Body of pancreas (tissue), 4 donors: ENCODE measurements around the gene MMP25. TPM values are rescaled to one million over a fixed set of nuclear protein-coding genes. Genes with fewer than 3 reads are reported as not detected.

Experiments used
- ATAC-seq: fragments of 150-250 bp; one replicate; pipeline ENCODE4 v1.9.1; 2016
- DNase-seq, 4 donors: peaks; one replicate each; pipeline ENCODE4 v3.0.0-alpha.2; 2019
- H3K27ac ChIP-seq, 4 donors: fragments of 200-600 bp; sonication (generic); 1 replicate in 3 of 4; 2 replicates in 1 of 4; pipeline versions ENCODE4 v1.5.1 to v1.6.1; 2016 to 2019; ENCODE audit warnings: mild to moderate bottlenecking in 1 of 4, mixed read lengths in 1 of 4, moderate library complexity in 1 of 4
- H3K27me3 ChIP-seq, 2 donors: fragments of 200-600 bp; sonication (generic); one replicate each; pipeline ENCODE4 v1.6.0; 2016; ENCODE audit warnings: mild to moderate bottlenecking in 1 of 2
- H3K36me3 ChIP-seq, 2 donors: fragments of 200-600 bp; sonication (generic); replicated peaks in 1 of 2; 2 replicates each; pipeline ENCODE4 v1.5.1; 2016; ENCODE audit warnings: low read depth in 2 of 2; ENCODE audit not compliant: insufficient read depth in 1 of 2
- H3K4me1 ChIP-seq: fragments of 200-600 bp; sonication (generic); one replicate; pipeline ENCODE4 v1.6.0; 2016
- H3K4me3 ChIP-seq, 2 donors: fragments of 200-600 bp; sonication (generic); 1 replicate in 1 of 2; 2 replicates in 1 of 2; pipeline ENCODE4 v1.5.1; 2016 to 2019
- H3K9me3 ChIP-seq, 3 donors: fragments of 200-600 bp; sonication (generic); 1 replicate in 2 of 3; 2 replicates in 1 of 3; pipeline ENCODE4 v1.5.1; 2016
- CTCF ChIP-seq, 7 experiments: fragments of 450-650 bp in 4 of 7; fragments of 200-600 bp in 3 of 7; sonication (generic) in 3 of 7; IDR thresholded peaks; one replicate each; pipeline ENCODE4 v1.5.1; 2016 to 2019; ENCODE audit warnings: antibody characterized with exemption in 7 of 7
- POLR2A ChIP-seq, 3 donors: fragments of 450-650 bp; IDR thresholded peaks; one replicate each; pipeline ENCODE4 v1.6.1; 2016; ENCODE audit warnings: antibody characterized with exemption in 3 of 3, mild to moderate bottlenecking in 2 of 3
- whole genome bisulfite sequencing, 2 donors: methylation state at CpG; one replicate each; pipeline ENCODE4 v1.1.5; 2017; 5-methylcytosine and 5-hydroxymethylcytosine counted together
- intact Hi-C: fragments of 100-400 bp; cut with DNase I; formaldehyde crosslinking; loops from one replicate; pipeline ENCODE4 v1.15.1; 2023
- total RNA-seq, 2 donors: library from RNA; depleted of rRNA; stranded (reverse); fragments of >200 nt; gene quantifications; one replicate each; pipeline ENCODE4 v1.1.0, GENCODE V29; 2016

Gene MMP25
- total RNA-seq, 2 donors from 2014 or later: under 0.01 to 0.99 TPM

GRCh38 chr16:3025032-3026002, 21.0 kb upstream of the MMP25 start:
- Histone ChIP-seq H3K9me3 (no peaks in the 10 kb centered on the region), H3K36me3 (peaks cover 0 to 9% of the 10 kb centered on the region in 2 donors), H3K27ac (no peak overlapping the region), H3K4me3 (no peak overlapping the region), H3K27me3 (no peaks in the 10 kb centered on the region), H3K4me1 (peaks cover 67% of the 10 kb centered on the region)
- DNase-seq (peak in 1 of 4 donors; percentile 46), ATAC-seq (no peak)
- TF ChIP-seq POLR2A (IDR thresholded peaks at IDR 0.05): peak in 1 of 3 donors; percentile 23
- TF ChIP-seq CTCF (IDR thresholded peaks at IDR 0.05): no peak
- WGBS, 2 donors: 81 to 87% methylated on average over 12 to 18 of the region's 18 CpGs
- intact Hi-C loops: no loop called here

DNA sequence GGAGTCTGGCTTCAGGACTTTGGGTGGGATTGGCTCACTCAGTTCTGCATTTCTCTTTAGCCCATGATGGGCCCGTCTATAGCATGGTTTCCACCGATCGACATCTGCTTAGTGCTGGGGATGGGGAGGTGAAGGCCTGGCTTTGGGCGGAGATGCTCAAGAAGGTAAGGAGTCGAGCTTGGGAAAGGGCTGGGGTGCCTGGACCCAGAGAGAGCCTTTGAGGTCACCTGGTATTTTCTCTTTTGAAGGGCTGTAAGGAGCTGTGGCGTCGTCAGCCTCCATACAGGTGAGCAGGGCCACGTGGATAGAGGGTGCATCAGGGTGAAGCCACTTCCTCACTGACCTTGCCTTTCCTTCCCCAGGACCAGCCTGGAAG, 20.4 kb upstream of the MMP25 start:
- no peak for ATAC-seq
- H3K4me1 ChIP-seq: peaks cover 69% of the 10 kb centered on the region
- H3K9me3 ChIP-seq: no peaks in the 10 kb centered on the region
- intact Hi-C loops: no loop called here
- H3K36me3 ChIP-seq: peaks cover 0 to 9% of the 10 kb centered on the region in 2 donors
- 85 to 91% methylated on average over 8 of the region's 8 CpGs for WGBS, 2 donors
- TF ChIP-seq CTCF (IDR thresholded peaks at IDR 0.05) (no peak), POLR2A (IDR thresholded peaks at IDR 0.05) (peak in 1 of 3 donors; percentile 5)
- no peak for DNase-seq
- H3K27ac ChIP-seq: no peak overlapping the region
- H3K27me3 ChIP-seq: no peaks in the 10 kb centered on the region
- no peak overlapping the region for H3K4me3 ChIP-seq

DNA sequence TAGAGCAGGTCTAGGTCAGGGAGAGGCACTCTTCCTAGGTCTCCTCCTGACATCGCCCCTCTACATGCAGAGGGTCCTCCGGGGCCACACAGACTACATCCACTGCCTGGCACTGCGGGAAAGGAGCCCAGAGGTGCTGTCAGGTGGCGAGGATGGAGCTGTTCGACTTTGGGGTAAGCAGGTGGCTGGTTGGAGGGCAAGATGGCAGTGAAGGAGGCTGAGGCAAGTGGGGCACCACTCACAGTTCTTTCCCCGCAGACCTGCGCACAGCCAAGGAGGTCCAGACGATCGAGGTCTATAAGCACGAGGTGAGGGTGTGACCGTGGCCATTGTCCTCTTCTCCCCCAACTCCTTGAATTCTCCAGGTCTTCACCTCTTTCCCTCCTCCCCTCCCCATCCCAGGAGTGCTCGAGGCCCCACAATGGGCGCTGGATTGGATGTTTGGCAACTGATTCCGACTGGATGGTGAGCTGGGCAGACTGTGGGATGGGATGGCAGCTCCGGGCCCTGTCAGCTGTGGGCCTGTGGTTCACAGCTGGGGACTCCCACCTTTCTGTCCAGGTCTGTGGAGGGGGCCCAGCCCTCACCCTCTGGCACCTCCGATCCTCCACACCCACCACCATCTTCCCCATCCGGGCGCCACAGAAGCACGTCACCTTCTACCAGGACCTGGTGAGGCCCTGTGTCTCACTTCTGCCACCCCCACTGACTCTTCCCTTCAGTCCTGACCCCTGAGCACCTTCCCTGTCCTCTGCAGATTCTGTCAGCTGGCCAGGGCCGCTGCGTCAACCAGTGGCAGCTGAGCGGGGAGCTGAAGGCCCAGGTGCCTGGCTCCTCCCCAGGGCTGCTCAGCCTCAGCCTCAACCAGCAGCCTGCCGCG, 19.5 kb upstream of the MMP25 start:
- WGBS, 2 donors: 90 to 94% methylated on average over 17 to 24 of the region's 24 CpGs
- Histone ChIP-seq H3K9me3 (no peaks in the 10 kb centered on the region), H3K36me3 (peaks cover 0 to 9% of the 10 kb centered on the region in 2 donors), H3K27ac (no peak overlapping the region), H3K4me3 (no peak overlapping the region), H3K27me3 (no peaks in the 10 kb centered on the region), H3K4me1 (peaks cover 71% of the 10 kb centered on the region)
- DNase-seq (peak in 2 of 4 donors; percentile 37 to 49), ATAC-seq (no peak)
- intact Hi-C loops: no loop called here
- TF ChIP-seq CTCF (IDR thresholded peaks at IDR 0.05): no peak
- TF ChIP-seq POLR2A (IDR thresholded peaks at IDR 0.05): no peak

DNA sequence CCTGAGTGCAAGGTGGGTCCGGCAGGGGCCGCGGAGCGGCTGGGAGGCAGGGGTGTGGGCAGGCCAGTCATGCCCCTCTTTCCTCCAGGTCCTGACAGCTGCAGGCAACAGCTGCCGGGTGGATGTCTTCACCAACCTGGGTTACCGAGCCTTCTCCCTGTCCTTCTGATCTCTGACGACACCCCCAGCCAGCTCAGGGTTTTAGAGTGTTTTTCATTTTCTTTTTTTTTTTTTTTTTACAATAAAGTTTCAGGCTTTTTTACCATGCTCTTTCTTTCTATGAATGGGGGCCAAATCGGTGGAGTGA, 18.9 kb upstream of the MMP25 start:
- intact Hi-C loops: no loop called here
- no peak for TF ChIP-seq POLR2A (IDR thresholded peaks at IDR 0.05)
- TF ChIP-seq CTCF (IDR thresholded peaks at IDR 0.05): no peak
- 77 to 86% methylated on average over 7 to 8 of the region's 8 CpGs for WGBS, 2 donors
- peaks cover 71% of the 10 kb centered on the region for H3K4me1 ChIP-seq
- peak overlapping the region in 2 of 4 donors; percentile 79 to 84 for H3K27ac ChIP-seq
- no peaks in the 10 kb centered on the region for H3K9me3 ChIP-seq
- H3K36me3 ChIP-seq: peaks cover 0 to 9% of the 10 kb centered on the region in 2 donors
- DNase-seq (no peak), ATAC-seq (no peak)
- H3K27me3 ChIP-seq: no peaks in the 10 kb centered on the region
- H3K4me3 ChIP-seq: no peak overlapping the region
